Ascending aorta (tissue), 2 donors: ENCODE results near the gene ZC3H4. TPM values are rescaled to one million over a fixed set of nuclear protein-coding genes. Genes with fewer than 3 reads are reported as not detected.
A peak's percentile ranks its signal among the peaks of the same experiment; 100 is the strongest.

Experiments used
- DNase-seq, 2 donors: peaks; one replicate each; pipeline ENCODE4 v3.0.0-alpha.2; 2019; ENCODE audit warnings: low spot score in 2 of 2
- H3K27ac ChIP-seq, 2 donors: fragments of 200-600 bp; sonication (generic); one replicate each; pipeline ENCODE4 v1.5.1; 2016 to 2017; ENCODE audit warnings: mild to moderate bottlenecking in 1 of 2
- H3K27me3 ChIP-seq: fragments of 200-600 bp; sonication (generic); one replicate; pipeline ENCODE4 v1.5.1; 2017
- H3K36me3 ChIP-seq, 2 donors: fragments of 200-600 bp; sonication (generic); one replicate each; pipeline ENCODE4 v1.5.1; 2016
- H3K4me1 ChIP-seq, 2 donors: fragments of 200-600 bp; sonication (generic); one replicate each; pipeline ENCODE4 v1.5.1; 2016 to 2017; ENCODE audit warnings: mild to moderate bottlenecking in 1 of 2
- H3K4me3 ChIP-seq, 2 donors: fragments of 200-600 bp; sonication (generic); one replicate each; pipeline ENCODE4 v1.5.1; 2016 to 2017; ENCODE audit warnings: mild to moderate bottlenecking in 1 of 2
- H3K9me3 ChIP-seq, 2 donors: fragments of 200-600 bp; sonication (generic); one replicate each; pipeline ENCODE4 v1.5.1; 2016
- CTCF ChIP-seq, 3 experiments: fragments of 200-600 bp in 2 of 3; fragments of 450-650 bp in 1 of 3; sonication (generic) in 2 of 3; IDR thresholded peaks; one replicate each; pipeline ENCODE4 v1.5.1; 2016 to 2019; ENCODE audit warnings: antibody characterized with exemption in 3 of 3, mild to moderate bottlenecking in 1 of 3, moderate library complexity in 1 of 3
- intact Hi-C: fragments of 100-400 bp; cut with DNase I; formaldehyde crosslinking; loops from one replicate; pipeline ENCODE4 v1.15.1; 2023
- total RNA-seq: library from RNA; depleted of rRNA; stranded (reverse); fragments of >200 nt; gene quantifications from one replicate; pipeline ENCODE4 v1.1.0, GENCODE V29; 2016

ZC3H4 gene
- total RNA-seq, 1 donor from 2014 or later = 24.6 TPM

GRCh38 chr19:47157431-47158321 is 44.1 kb upstream of the ZC3H4 start:
- H3K36me3 ChIP-seq = peaks cover 21 to 50% of the 10 kb centered on the region in 2 donors
- H3K27ac ChIP-seq = peak overlapping the region; percentile 74 to 83
- DNase-seq = peak in 1 of 2 donors; percentile 73
- no peak for TF ChIP-seq CTCF (IDR thresholded peaks at IDR 0.05)
- intact Hi-C loops = loop anchor here (2.0 to 5.0 kb wide), 2 partner anchors 19 to 35 kb away; no protein-coding TSS in a partner anchor
- H3K27me3 ChIP-seq = no peaks in the 10 kb centered on the region
- H3K4me3 ChIP-seq = peak overlapping the region in 1 of 2 donors; percentile 7
- H3K9me3 ChIP-seq = no peaks in the 10 kb centered on the region
- H3K4me1 ChIP-seq = peaks cover 18 to 33% of the 10 kb centered on the region in 2 donors

- peak overlapping the region; percentile 74 to 83 for H3K27ac ChIP-seq
- H3K9me3 ChIP-seq = no peaks in the 10 kb centered on the region
- peaks cover 28 to 56% of the 10 kb centered on the region in 2 donors for H3K36me3 ChIP-seq
- H3K4me3 ChIP-seq = no peak overlapping the region
- intact Hi-C loops = loop anchor here (5.0 kb wide), 1 partner anchor 35 kb away; no protein-coding TSS in a partner anchor
- TF ChIP-seq CTCF (IDR thresholded peaks at IDR 0.05) = no peak
- no peak for DNase-seq
- H3K27me3 ChIP-seq = no peaks in the 10 kb centered on the region
- peaks cover 18 to 31% of the 10 kb centered on the region in 2 donors for H3K4me1 ChIP-seq
Observed at GRCh38 chr19:47156861-47157430, 43.4 kb upstream of the ZC3H4 start.

GRCh38 chr19:47155148-47155547 is 41.6 kb upstream of the ZC3H4 start:
- intact Hi-C loops = loop anchor here (5.0 kb wide), 1 partner anchor 37 kb away; no protein-coding TSS in a partner anchor
- Histone ChIP-seq H3K9me3 (no peaks in the 10 kb centered on the region), H3K4me3 (no peak overlapping the region), H3K4me1 (peaks cover 18 to 29% of the 10 kb centered on the region in 2 donors), H3K27me3 (no peaks in the 10 kb centered on the region), H3K36me3 (peaks cover 46 to 60% of the 10 kb centered on the region in 2 donors), H3K27ac (peak overlapping the region in 1 of 2 donors; percentile 0)
- no peak for DNase-seq
- TF ChIP-seq CTCF (IDR thresholded peaks at IDR 0.05) = no peak

GRCh38 chr19:47153266-47153665 is 39.7 kb upstream of the ZC3H4 start:
- no peak for TF ChIP-seq CTCF (IDR thresholded peaks at IDR 0.05)
- H3K9me3 ChIP-seq = no peaks in the 10 kb centered on the region
- H3K4me1 ChIP-seq = peaks cover 9 to 15% of the 10 kb centered on the region in 2 donors
- peaks cover 48 to 68% of the 10 kb centered on the region in 2 donors for H3K36me3 ChIP-seq
- H3K27ac ChIP-seq = no peak overlapping the region
- DNase-seq = no peak
- H3K27me3 ChIP-seq = no peaks in the 10 kb centered on the region
- no peak overlapping the region for H3K4me3 ChIP-seq
- intact Hi-C loops = no loop called here

- H3K27ac ChIP-seq = no peak overlapping the region
- no peaks in the 10 kb centered on the region for H3K27me3 ChIP-seq
- TF ChIP-seq CTCF (IDR thresholded peaks at IDR 0.05) = no peak
- peaks cover 48 to 73% of the 10 kb centered on the region in 2 donors for H3K36me3 ChIP-seq
- H3K4me3 ChIP-seq = no peak overlapping the region
- peaks cover 3 to 9% of the 10 kb centered on the region in 2 donors for H3K4me1 ChIP-seq
- no peak for DNase-seq
- intact Hi-C loops = no loop called here
- no peaks in the 10 kb centered on the region for H3K9me3 ChIP-seq
Observed at GRCh38 chr19:47152632-47153031, 39.1 kb upstream of the ZC3H4 start.
